Keratinocyte (primary cell): ENCODE data around the gene ING5. TPM values are rescaled to one million over a fixed set of nuclear protein-coding genes. Genes with fewer than 3 reads are reported as not detected.

Source experiments
- DNase-seq: peaks from one replicate; pipeline ENCODE4 v3.0.0-alpha.2; 2011; ENCODE audit warnings: low read depth, missing footprints, low spot score
- FAIRE-seq: peaks from 2 replicates; lab custom pipeline; 2011; peaks lifted over from hg19 to GRCh38; lab: Jason Lieb, UNC
- H2AFZ ChIP-seq: 2 replicates; pipeline ENCODE4 v1.6.0; 2012; ENCODE audit warnings: low read length, control low read depth, inconsistent platforms; ENCODE audit not compliant: control insufficient read depth
- H3K27ac ChIP-seq: 2 replicates; pipeline ENCODE4 v1.5.1; 2011; ENCODE audit warnings: low read length; ENCODE audit not compliant: control insufficient read depth, insufficient read depth
- H3K27me3 ChIP-seq: 3 replicates; pipeline ENCODE4 v1.6.0; 2011; ENCODE audit warnings: low read length; ENCODE audit not compliant: control insufficient read depth, insufficient read depth; ENCODE audit errors: extremely low read depth
- H3K36me3 ChIP-seq, 2 experiments: 2 replicates in 1 of 2; 3 replicates in 1 of 2; pipeline ENCODE4 v1.5.1; 2011; ENCODE audit warnings: low read length in 2 of 2, mild to moderate bottlenecking in 1 of 2; ENCODE audit not compliant: control insufficient read depth in 2 of 2, insufficient read depth in 2 of 2; ENCODE audit errors: extremely low read depth in 1 of 2
- H3K4me1 ChIP-seq: 3 replicates; pipeline ENCODE4 v1.5.1; 2011; ENCODE audit warnings: low read length; ENCODE audit not compliant: control insufficient read depth, insufficient read depth; ENCODE audit errors: extremely low read depth
- H3K4me2 ChIP-seq: 3 replicates; pipeline ENCODE4 v1.6.0; 2011; ENCODE audit warnings: low read depth, low read length; ENCODE audit not compliant: control insufficient read depth, insufficient read depth; ENCODE audit errors: extremely low read depth
- H3K4me3 ChIP-seq, 3 experiments: fragments of 200-600 bp in 1 of 3; sonication (generic) in 1 of 3; 2 replicates in 2 of 3; 3 replicates in 1 of 3; pipeline ENCODE4 v1.5.1; 2011 to 2016; ENCODE audit warnings: low read length in 3 of 3, mild to moderate bottlenecking in 3 of 3, control low read depth in 2 of 3, inconsistent platforms in 1 of 3, low read depth in 1 of 3, mixed read lengths in 1 of 3, mixed run types in 1 of 3, moderate library complexity in 1 of 3; ENCODE audit not compliant: control insufficient read depth in 2 of 3, insufficient read depth in 2 of 3; ENCODE audit errors: extremely low read depth in 1 of 3
- H3K79me2 ChIP-seq: 2 replicates; pipeline ENCODE4 v1.6.0; 2012; ENCODE audit warnings: low read length; ENCODE audit not compliant: control insufficient read depth, insufficient read depth
- H3K9ac ChIP-seq: 3 replicates; pipeline ENCODE4 v1.6.0; 2011; ENCODE audit warnings: low read length; ENCODE audit not compliant: control insufficient read depth, insufficient read depth; ENCODE audit errors: extremely low read depth
- H3K9me1 ChIP-seq: 3 replicates; pipeline ENCODE4 v1.6.0; 2011; ENCODE audit warnings: low read length; ENCODE audit not compliant: control insufficient read depth, insufficient read depth; ENCODE audit errors: extremely low read depth
- H3K9me3 ChIP-seq: 2 replicates; pipeline ENCODE4 v1.5.1; 2012; ENCODE audit warnings: low read depth, low read length; ENCODE audit not compliant: control insufficient read depth
- H4K20me1 ChIP-seq: 3 replicates; pipeline ENCODE4 v1.6.0; 2011; ENCODE audit warnings: low read length; ENCODE audit not compliant: control insufficient read depth, insufficient read depth; ENCODE audit errors: extremely low read depth
- EZH2 ChIP-seq: IDR thresholded peaks from one replicate; pipeline ENCODE4 v1.6.1; 2012; ENCODE audit warnings: inconsistent platforms, mild to moderate bottlenecking, low read length, moderate library complexity
- dilution Hi-C: fragments of 300-500 bp; cut with MboI; formaldehyde crosslinking; loops from one replicate; pipeline ENCODE4 v1.7.0; 2020; ENCODE audit warnings: low sequenced_read_pairs; ENCODE audit not compliant: extremely low pct_ligation_motif_present
- polyA plus RNA-seq, 5 experiments: library from polyadenylated mRNA; depleted of rRNA in 3 of 5; stranded (reverse) in 3 of 5; stranded (forward) in 1 of 5; unstranded in 1 of 5; fragments of >200 nt; gene quantifications; 1 replicate in 1 of 5; 2 replicates in 3 of 5; 3 replicates in 1 of 5; pipeline versions ENCODE4 v1.2.1 to v1.2.3, GENCODE V29; 2011 to 2012; ENCODE audit warnings: missing spikeins in 2 of 5, low read depth in 1 of 5, low replicate concordance in 1 of 5
- TF ChIP-seq, protein P1 (sequence below), 3 experiments: IDR thresholded peaks in 1 of 3; conservative IDR thresholded peaks in 1 of 3; optimal IDR thresholded peaks in 1 of 3; 2 replicates in 2 of 3; 3 replicates in 1 of 3; pipeline versions ENCODE3 to v1.5.1; 2011; ENCODE audit warnings: low read length in 3 of 3, mild to moderate bottlenecking in 3 of 3, moderate library complexity in 2 of 3, control low read depth in 1 of 3, inconsistent platforms in 1 of 3; ENCODE audit not compliant: insufficient read depth in 2 of 3; ENCODE audit errors: extremely low read depth in 1 of 3

ING5 gene
- polyA plus RNA-seq, 1 donor (not counting 4 experiments of a cell fraction or from before 2014, with no cell fraction given) = 19.1 TPM

DNA sequence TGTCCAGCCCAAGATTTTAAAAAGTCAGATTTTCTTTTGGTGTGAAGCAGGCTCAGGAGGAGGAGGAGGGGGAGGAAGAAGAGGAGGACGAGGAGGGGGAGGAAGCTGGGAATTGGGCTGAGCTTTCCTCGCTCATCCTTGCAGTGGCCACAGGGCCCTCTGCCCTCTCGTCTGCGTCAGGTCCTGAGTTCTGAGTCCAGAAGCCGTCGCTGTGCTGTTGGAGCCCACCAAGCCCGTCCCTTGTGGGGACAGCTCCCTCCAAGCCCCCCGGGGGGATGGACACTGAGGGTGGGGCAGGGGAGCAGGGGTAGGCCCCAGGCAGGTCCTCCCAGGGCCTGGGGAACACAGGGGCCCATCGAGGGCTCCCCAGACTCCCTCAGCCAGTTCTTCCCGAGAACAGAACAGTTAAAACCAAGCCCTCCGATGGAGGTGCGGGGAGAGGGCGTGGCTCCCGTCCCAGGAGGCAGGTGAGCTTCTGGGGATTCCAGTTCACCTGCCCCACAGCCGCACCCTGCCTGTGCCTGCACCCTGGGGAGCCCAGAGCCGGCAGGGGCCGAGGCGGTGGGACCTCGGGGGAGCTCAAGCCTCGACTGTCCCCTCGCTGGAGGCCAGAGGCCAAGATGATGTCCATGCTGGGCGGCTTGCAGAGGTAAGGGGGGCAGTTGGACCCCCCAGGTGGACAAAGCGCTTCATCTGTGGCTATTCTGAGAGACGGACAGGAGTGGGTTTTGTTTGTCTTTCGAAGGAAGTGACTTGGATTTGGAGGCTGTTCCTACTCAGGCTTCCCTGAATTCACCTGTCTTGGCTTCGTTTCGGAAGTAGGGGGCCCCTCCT is 74.7 kb downstream of the ING5 start, which contains the start of gene GAL3ST2:
Gene GAL3ST2, plus strand, starts transcription at position 487 of the 834 bp plus-strand sequence. Its CDS starts 134 bp downstream, at position 621.
- Histone ChIP-seq H3K9ac (no peak within 1 kb of the TSS), H3K9me1 (no peaks in the 10 kb centered on the region), H3K36me3 (no peaks in the 10 kb centered on the region), H3K4me2 (no peak within 1 kb of the TSS), H3K27me3 (peaks cover 43% of the 10 kb centered on the region), H4K20me1 (no peaks in the 10 kb centered on the region), H3K27ac (no peak within 1 kb of the TSS), H3K79me2 (no peaks in the 10 kb centered on the region), H3K4me1 (peaks cover 13% of the 10 kb centered on the region), H3K9me3 (no peaks in the 10 kb centered on the region), H2AFZ (no peak within 1 kb of the TSS), H3K4me3 (no peak within 1 kb of the TSS)
- dilution Hi-C loops = no loop called here
- TF ChIP-seq, protein P1, sequence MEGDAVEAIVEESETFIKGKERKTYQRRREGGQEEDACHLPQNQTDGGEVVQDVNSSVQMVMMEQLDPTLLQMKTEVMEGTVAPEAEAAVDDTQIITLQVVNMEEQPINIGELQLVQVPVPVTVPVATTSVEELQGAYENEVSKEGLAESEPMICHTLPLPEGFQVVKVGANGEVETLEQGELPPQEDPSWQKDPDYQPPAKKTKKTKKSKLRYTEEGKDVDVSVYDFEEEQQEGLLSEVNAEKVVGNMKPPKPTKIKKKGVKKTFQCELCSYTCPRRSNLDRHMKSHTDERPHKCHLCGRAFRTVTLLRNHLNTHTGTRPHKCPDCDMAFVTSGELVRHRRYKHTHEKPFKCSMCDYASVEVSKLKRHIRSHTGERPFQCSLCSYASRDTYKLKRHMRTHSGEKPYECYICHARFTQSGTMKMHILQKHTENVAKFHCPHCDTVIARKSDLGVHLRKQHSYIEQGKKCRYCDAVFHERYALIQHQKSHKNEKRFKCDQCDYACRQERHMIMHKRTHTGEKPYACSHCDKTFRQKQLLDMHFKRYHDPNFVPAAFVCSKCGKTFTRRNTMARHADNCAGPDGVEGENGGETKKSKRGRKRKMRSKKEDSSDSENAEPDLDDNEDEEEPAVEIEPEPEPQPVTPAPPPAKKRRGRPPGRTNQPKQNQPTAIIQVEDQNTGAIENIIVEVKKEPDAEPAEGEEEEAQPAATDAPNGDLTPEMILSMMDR (optimal IDR thresholded peaks at IDR 0.05 in 1 of 3, IDR thresholded peaks at IDR 0.05 in 1 of 3, conservative IDR thresholded peaks at IDR 0.05 in 1 of 3; ENCODE audit: extremely low read depth in 1 of 3, insufficient read depth in 2 of 3, low read length in 3 of 3) = no peak
- no peak for TF ChIP-seq EZH2
- DNase-seq (no peak), FAIRE-seq (no peak)

DNA sequence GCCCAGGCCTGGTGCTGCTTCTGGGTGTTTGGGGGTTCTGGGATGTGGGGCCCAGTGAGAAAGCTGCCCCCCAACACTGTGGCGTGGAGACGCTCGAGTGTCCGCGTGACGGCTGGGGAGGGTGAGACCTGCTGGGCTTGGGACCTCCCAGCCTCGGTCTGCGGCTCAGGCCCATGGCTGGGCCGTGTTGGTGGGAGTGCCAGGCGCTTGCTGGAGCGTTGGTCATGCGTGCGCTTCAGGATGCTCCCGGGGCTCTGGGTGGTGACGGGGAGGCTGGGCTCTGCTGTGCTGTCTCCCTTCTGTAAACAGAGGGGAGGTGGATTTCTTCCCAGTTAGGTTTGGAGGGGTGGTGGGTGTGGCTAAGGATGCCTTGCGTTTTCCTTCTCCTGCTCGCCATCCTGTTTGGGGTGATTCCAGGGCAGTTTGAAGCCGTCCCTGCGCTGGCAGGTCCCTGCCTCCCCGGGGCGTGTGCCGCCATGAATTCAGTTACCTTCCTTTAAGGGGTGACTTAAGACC is 75.4 kb downstream of the ING5 start:
- Histone ChIP-seq H3K9me3 (no peaks in the 10 kb centered on the region), H3K79me2 (no peaks in the 10 kb centered on the region), H3K36me3 (no peaks in the 10 kb centered on the region), H3K9ac (no peak overlapping the region), H3K9me1 (no peaks in the 10 kb centered on the region), H3K4me2 (no peak overlapping the region), H3K4me3 (no peak overlapping the region), H3K27ac (no peak overlapping the region), H4K20me1 (no peaks in the 10 kb centered on the region), H3K4me1 (peaks cover 13% of the 10 kb centered on the region), H3K27me3 (peaks cover 43% of the 10 kb centered on the region), H2AFZ (no peak overlapping the region)
- no peak for FAIRE-seq
- no peak for DNase-seq
- TF ChIP-seq, protein P1 (optimal IDR thresholded peaks at IDR 0.05 in 1 of 3, IDR thresholded peaks at IDR 0.05 in 1 of 3, conservative IDR thresholded peaks at IDR 0.05 in 1 of 3; ENCODE audit: extremely low read depth in 1 of 3, insufficient read depth in 2 of 3, low read length in 3 of 3) = no peak
- no peak for TF ChIP-seq EZH2
- dilution Hi-C loops = no loop called here
